Measurements from ENCODE around the gene GPR78. TPM values are rescaled to one million over a fixed set of nuclear protein-coding genes. Genes with fewer than 3 reads are reported as not detected.

The GPR78 gene, protein sequence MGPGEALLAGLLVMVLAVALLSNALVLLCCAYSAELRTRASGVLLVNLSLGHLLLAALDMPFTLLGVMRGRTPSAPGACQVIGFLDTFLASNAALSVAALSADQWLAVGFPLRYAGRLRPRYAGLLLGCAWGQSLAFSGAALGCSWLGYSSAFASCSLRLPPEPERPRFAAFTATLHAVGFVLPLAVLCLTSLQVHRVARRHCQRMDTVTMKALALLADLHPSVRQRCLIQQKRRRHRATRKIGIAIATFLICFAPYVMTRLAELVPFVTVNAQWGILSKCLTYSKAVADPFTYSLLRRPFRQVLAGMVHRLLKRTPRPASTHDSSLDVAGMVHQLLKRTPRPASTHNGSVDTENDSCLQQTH
- not detected in 2 replicates for total RNA-seq

DNA sequence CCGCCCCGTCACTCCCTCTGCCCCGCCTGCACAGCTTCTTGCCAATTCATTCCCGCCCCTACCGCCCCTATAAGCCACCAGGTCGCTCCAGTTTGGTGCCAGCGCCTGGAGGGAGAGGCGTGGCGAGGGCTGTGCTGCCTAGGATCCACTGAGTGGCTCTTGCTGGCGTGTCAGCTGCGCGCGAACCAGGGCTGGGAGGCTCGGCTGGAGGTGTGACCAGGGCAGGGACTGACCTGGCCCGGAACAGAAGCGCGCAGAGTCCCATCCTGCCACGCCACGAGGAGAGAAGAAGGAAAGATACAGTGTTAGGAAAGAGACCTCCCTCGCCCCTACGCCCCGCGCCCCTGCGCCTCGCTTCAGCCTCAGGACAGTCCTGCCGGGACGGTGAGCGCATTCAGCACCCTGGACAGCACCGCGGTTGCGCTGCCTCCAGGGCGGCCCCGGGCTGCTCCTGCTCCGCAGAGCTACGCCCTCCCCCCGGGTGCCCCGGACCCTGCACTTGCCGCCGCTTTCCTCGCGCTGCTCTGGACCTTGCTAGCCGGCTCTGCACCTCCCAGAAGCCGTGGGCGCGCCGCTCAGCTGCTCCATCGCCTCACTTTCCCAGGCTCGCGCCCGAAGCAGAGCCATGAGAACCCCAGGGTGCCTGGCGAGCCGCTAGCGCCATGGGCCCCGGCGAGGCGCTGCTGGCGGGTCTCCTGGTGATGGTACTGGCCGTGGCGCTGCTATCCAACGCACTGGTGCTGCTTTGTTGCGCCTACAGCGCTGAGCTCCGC, at the start of gene GPR78:
TSS of gene GPR78 (plus strand) at position 72 of the 773 bp plus-strand sequence. CDS start at position 663, 591 bp downstream.
- DNase-seq (ENCODE audit: low read depth): no peak

DNA sequence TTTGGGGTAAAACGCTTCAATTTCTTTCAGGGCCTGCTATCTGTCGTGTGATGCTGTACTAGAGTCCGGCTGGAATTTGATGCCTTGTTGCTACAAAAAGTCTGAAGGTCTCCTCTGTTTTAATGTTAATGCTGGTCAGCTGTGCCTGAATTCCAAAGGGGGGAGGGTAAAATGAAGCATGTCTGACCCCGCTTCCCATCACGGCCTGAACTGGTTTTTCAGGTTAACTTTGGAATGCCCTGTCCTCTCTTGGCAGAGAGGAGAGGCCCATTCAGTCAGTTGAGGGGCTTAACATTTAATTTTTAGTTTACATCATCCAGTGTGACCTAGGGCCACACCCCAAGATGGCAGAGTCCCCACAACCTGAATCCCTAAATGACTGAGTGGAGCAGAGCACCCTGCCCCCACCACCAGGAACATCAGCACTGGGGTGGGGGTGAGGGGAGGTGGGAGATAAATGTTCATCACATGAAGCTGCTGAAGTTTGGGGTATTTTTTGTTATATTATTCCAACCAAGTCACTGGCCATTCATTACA, 47.9 kb upstream of the GPR78 start:
- DNase-seq (ENCODE audit: low read depth): no peak

DNA sequence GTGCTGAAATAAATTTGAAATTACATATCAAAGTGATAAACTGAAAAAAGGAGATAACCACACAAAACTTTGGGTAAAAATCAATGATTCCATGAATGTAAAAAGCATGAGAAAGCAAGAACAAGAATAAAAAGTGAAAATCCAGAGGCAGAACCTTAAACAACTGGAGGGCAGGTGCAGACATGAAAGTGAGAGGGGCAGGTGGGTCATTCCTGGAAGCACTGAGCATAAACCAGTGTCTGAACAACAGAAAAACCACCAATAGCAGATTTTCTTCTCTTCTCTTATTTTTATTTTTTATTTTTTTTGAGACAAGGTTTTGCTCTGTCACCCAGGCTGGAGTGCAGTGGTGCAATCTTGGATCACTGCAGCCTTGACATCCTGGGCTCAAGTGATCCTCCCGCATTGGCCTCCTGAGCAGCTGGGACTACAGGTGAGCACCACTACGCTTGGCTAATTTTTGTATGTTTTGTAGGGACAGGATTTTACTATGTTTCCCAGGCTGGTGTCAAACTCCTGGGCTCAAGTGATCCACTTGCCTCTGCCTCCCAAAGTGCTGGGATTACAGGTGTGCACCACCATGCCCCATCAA, 46.8 kb upstream of the GPR78 start:
- DNase-seq (ENCODE audit: low read depth): no peak

DNA sequence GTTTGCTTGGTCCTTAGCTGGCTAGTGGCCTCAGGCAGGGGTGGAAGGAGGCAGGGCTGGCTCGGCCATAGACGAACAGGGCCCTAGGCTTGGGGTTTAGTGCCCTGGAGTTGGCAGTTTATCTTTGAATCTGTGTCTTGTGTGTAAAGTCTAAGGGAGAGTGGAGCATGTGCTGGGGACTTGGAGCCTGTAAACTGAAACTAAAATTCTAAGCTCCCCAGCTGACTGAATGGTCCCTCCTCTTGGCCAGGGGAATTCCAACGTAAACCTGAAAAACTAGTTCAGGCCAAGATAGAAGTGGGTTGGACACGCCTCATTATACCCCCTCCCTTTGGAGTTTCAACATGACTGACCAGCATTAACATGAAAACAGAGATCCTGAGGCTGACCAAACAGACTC, 46.1 kb upstream of the GPR78 start:
- DNase-seq (ENCODE audit: low read depth): peak; percentile 95

DNA sequence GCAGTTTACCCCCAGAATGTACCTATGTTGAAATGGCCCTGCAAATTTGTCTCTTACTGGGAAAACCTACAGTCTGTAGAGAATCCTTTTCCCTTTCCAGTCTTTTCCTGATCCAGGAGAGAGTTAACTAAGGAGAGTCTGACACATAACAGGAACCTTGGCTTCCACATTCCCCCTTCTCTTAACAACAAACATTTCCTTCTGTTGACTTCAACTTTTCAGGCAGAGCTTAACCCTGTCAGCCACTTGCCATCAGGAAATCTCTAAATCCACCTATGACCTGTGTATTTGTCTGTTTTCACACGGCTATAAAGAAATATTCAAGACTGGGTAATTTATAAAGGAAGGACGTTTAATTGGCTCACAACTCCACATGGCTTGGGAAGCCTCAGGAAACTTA, 45.6 kb upstream of the GPR78 start:
- DNase-seq (ENCODE audit: low read depth): peak; percentile 55

DNA sequence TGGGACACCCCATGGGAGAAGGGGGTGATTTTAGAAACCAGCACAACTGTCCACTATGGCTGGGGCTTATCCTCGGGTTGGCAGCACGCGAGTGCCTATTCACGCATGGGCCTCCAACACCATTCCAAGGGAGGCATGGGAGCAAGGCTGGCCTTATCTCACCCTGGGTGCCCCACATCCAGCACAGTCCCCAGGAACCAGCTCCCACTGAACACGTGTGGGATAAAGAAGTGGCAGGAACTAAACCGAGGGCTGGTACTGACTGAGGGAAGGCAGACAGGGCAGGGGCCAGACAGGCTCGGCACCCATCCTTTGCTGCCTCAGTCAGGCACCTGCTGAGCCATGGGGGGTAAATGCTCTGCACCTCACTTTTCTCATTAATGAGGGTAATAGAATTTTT, 43.7 kb upstream of the GPR78 start:
- no peak for DNase-seq (ENCODE audit: low read depth)

DNA sequence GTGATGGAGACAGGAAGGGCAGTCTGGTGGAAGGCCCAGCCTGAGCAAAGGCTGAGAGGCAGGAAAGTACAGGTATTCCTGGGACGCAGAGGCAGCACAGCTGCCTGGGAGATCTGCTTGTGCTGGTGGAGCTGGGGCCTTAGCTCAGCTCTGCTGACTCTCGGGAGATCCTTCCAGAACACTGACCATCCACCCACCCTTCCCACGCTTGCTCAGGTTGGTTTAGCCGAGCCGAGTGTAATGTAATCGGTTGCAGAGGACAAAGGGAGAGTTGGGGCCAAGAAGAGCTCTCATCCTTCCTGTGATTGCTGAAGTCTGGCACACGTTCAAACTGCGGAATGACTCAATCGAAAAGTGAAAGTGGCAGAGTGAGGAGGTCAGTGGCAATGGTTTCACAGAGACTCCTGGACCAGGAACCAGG, 43.1 kb upstream of the GPR78 start:
- peak; percentile 92 for DNase-seq (ENCODE audit: low read depth)

DNA sequence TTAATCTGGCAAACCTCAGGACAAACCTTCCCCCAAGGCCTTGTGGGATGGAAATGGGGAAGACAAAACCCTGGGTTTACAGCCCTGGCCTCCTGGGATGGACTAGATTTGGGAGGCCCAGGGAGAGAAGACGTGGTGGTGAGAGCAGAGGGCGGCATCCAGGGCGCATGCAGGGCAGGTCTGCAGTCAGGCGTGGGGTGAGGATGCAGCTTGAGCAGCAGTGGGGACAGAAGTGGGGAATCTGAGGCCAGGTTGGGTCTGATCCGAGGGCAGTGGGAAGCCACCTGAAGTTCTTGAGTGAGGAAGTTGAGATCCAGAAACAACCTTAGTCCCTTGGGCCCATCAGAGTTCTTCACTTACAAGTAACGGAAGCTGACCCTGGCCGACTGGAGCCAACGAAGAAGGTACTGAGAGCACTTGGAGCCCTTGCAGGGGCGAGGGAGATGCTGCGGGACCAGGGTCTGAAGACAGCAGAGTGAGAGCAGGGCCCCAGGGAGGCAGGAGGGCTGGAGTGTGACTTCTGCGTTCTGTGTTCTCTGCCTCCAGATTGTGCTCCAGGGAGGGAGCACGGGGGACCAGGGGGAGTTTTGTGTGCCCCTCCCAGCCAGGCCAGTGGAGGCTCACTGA, 42.0 kb upstream of the GPR78 start:
- no peak for DNase-seq (ENCODE audit: low read depth)

DNA sequence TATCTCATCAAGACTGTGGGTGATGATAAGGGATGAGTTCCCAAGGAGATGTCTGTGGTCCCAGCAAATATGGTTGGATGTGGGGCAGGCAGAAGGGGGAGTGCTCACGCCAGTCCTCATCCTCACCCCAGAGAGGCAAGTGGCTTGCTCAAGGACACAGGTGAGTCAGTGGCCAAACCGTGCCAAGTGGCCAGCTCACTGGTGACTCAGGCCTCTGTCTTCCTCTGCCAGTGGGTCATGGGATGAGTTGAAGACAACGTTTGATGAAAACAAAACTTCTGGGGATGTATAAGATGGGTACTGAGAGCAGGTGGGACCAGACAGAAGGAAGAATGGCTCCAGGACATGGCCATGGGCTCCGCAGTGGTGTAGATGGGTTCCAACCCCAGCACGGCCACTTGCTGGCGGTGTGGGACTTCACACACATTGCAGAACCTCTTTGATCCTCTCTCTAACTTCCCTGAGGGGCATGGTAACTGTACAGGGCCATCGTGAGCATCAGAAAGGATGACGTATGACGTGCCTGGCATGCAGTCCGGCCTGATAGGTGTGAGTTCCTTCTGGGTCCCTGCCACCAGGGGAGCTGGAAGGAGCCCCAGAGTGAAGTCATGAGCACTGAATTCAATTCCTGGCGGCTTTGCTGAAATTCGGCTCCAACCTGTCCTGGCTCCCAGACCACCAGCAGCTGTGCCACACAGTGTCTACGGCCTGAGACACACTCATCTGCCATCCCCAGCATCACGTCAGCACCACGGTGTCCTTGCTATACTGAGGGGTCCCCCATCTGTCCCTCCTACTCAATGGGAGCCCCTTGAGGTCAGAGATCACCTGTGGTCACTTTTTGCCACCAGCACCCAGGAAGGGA, 41.3 kb upstream of the GPR78 start:
- peak; percentile 76 for DNase-seq (ENCODE audit: low read depth)

DNA sequence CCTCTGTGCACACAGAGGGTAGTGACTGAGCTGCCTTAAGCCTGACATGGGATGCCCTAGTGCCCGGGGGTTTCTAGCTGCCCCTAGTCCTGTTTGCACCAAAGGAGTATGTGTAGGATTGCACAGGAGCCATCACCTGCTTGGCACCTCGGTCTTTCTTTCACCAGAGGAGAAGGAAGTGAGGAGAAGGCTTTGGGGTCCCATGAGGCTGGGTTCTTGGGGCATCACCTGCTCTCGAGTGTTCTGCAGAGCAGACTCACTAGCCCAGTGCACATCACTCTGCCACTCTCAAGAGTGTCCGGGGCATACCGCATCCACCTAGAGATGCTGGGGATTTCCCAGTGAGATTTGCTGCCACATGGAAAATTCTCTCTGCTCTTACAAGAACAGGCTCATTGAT, 40.5 kb upstream of the GPR78 start:
- no peak for DNase-seq (ENCODE audit: low read depth)

DNA sequence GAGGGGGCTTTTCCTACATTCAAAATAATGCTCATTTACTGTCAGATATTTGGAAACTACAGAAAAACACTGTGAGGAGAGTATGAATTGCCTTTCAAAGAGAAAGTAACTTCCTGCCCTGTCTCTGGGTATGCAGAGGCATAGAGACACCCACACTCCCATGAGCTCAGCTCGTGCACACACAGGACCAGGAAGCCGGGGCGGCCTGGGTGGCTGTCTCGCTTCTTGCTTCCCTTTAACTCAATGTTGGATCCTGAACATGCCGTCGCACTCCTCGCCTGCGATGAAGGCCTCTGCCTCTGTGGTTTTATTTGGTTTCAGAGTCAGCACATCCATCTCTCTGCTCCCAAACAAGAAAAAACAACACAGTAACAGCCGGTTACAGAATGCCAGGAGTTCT, 40.1 kb upstream of the GPR78 start:
- no peak for DNase-seq (ENCODE audit: low read depth)

DNA sequence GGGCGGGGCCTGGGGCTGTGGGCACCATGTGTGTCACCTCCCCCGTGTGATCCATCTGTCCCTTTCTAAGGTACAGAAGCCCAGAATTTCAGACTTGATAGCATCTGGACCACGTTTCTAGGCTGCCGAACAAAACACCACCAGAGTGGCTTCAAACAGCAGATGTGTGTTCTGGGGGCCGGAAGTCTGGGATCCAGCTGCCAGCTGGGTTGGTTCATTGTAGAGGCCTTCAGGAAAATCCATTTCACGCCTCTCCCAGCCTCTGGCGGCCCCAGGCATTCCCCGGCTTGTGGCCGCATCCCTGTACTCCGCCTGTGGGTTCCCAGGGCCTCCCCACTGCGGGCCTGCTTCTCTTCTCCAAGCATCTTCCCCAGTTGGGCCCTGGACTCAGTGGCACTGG, 39.6 kb upstream of the GPR78 start:
- DNase-seq (ENCODE audit: low read depth): no peak

DNA sequence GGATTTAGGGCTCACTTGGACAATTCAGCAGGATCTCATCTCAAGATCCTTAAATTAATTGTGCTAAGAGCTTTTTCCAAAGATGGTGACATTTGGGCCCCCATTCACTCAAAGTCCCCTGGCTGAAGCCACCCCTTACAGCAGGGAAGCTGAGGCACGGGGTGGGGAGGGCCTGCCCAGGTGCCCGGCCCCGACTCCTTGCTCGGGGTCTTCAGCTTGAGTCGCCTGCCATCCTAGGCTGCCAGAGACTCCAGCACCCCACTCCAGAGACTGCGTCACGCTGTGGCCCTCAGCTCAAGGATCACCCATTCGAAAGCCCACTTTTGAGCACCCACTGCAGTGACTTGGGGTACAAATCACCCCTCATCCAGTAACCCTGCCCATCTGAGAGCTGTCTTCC, 39.2 kb upstream of the GPR78 start:
- DNase-seq (ENCODE audit: low read depth): no peak

DNA sequence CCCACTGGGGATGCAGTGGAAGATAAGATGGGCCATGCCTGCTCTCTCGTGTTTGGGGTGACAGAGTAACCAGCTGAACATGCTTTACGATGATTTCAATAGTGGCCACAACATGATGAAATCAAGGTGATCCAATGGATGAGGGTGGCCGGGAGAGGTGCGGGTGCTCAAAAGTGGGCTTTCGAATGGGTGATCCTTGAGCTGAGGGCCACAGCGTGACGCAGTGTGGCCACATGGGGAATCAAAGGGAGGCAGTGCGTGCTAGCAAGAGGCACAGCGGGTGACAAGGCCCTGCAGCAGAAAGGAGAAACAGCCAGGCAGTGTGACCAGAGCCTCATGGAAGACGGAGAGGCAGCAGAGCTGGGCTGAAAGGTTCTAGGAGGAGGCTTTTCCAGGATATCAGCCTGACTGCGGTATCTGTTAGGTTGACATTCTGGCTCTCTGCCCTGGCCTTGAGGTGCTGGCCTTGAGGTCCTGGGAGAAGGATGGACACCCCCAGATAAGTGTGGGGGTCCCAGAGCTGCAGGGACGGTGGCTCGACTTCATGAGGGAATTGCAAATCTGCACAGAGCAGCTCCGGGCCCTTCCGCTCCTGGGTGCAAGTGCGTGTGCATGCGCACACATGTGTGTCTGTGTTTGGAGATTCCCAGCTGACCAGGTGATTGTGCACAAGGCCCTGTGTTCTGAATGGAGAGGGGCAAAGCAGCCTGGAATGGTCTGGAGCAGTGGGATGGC, 38.0 kb upstream of the GPR78 start:
- no peak for DNase-seq (ENCODE audit: low read depth)

DNA sequence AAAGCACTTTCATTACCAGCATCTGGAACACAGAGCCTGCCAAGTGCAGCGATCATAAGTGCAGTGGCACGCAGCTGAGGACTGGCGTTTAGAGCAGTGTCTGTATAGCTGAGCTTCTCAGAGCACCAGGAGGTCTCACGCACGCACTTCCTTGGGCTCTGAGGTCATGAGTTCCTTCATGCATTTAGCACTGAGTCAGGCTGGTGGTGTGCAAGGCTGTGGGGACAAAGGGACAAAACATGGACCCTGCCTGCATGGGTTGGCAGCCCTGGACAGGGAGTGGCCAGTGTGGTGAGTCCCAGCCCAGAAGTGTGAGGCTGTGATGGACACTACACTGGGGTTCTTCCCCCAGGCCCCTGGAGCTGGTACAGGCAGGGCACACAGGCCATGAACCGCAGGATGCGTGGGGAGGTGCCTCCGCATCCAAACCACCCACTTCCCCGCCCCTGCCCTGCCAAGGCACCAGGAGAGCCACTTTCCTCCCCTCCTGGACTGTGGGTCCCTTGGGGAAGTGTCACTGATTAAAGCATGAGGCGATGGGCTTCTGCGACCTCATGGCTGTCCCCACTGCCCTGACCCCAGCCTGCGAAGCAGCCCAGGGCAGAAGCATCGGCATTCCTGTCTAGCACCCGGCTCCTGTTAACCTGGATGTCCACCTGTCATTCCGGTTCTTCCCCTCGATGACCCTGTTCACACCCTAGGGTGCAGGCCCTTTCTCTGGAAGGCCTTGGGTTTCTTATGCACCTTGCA, 37.2 kb upstream of the GPR78 start:
- DNase-seq (ENCODE audit: low read depth): no peak

DNA sequence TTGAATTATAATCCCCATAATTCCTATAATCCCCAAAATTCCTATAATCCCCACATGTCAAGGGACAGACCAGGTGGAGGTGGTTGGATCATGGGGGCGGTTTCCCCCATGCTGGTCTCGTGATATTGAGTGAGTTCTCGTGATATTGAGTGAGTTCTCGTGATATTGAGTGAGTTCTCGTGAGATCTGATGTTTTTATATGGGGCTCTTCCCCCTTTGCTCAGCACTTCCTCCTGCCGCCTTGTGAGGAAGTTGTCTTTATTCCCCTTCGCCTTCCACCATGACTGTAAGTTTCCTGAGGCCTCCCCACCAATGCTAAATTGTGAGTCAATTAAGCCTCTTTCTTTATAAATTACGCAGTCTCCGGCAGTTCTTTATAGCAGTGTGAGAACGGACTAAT, 36.6 kb upstream of the GPR78 start:
- DNase-seq (ENCODE audit: low read depth): no peak

DNA sequence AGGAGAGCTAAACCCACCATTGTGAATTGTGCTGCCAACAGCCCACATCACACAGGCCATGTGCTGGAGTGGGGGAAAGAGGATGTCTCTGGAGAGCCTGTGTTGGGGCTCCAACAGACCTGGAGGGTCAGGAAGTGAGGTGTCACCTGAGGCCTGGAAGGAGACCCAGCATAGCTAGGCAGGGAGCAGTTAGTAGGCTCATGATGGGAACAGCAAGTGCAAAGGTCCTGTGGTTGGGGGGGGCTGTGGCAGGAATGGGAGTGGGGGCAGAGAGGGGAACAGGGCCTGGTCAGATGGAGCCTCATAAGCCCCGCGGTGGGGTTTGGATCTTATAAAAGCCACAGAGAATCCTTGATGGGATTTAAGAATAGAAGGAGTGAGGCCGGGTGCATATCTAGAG, 35.9 kb upstream of the GPR78 start:
- DNase-seq (ENCODE audit: low read depth): no peak

DNA sequence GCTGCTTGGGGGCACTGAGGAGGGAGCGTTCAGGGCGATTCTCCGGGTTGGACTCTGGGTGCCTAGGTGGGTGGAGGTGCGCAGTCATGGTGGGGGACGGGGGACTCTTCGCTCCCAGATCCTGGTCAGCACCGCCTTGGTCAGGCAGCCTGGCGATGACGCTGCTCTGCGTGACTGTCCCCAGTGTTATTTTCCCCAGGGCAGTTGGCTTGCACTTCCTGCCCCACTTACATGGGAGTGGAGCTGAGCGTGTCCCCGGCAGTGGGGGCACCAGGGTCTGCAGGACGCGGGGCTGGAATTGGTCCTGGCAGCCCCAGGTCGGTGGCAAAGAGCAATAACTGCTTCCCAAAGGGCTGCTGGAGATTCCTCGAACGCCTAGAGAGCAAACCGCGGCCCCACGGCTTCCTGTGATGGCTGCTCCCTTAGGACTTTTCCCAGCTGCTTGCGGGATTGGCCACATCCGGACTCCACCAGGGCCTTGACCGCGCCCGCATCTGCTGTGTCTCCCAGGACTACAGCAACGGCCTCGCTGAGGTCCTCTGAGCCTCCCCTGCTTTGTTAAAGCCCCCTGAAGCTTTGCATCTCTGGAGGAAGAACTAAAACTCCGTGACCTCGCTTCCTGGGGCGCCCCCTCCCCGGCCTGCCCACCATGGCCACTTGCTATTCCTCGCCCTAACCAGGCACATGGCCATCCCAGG, 35.3 kb upstream of the GPR78 start:
- DNase-seq (ENCODE audit: low read depth): no peak

DNA sequence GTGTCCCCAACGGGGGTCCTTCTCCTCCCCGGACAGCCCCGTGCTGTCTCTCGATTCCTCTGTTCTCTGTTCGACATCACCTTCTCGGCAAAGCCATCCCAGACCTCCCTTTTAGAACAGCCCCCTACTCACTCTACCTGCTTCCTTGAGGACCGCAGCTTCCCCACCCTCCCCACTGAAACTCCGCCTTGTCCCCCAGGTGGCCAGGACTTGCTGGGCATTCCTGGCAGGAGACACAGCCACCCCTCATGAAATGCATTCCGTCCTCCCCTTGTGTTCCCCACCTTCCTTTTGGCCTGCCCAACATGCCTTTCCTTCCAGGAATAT, 34.8 kb upstream of the GPR78 start:
- no peak for DNase-seq (ENCODE audit: low read depth)
